Esophagus muscularis mucosa (tissue), 4 donors: ENCODE data around the gene PIBF1.

Experiments
- EP300 ChIP-seq: sonication (generic); formaldehyde crosslinking; IDR thresholded peaks from one replicate; pipeline ENCODE4 v1.6.1; 2017; ENCODE audit warnings: antibody characterized with exemption
- POLR2A ChIP-seq: fragments of 450-650 bp; IDR thresholded peaks from one replicate; pipeline ENCODE4 v1.6.1; 2017; ENCODE audit warnings: antibody characterized with exemption, moderate library complexity, mild to moderate bottlenecking, low read depth
- TF ChIP-seq, protein P1 (sequence below), 3 experiments: fragments of 200-600 bp in 2 of 3; fragments of 450-650 bp in 1 of 3; sonication (generic) in 2 of 3; IDR thresholded peaks; one replicate each; pipeline ENCODE4 v1.5.1; 2017 to 2019; ENCODE audit warnings: antibody characterized with exemption in 3 of 3, mild to moderate bottlenecking in 2 of 3, moderate library complexity in 1 of 3

DNA sequence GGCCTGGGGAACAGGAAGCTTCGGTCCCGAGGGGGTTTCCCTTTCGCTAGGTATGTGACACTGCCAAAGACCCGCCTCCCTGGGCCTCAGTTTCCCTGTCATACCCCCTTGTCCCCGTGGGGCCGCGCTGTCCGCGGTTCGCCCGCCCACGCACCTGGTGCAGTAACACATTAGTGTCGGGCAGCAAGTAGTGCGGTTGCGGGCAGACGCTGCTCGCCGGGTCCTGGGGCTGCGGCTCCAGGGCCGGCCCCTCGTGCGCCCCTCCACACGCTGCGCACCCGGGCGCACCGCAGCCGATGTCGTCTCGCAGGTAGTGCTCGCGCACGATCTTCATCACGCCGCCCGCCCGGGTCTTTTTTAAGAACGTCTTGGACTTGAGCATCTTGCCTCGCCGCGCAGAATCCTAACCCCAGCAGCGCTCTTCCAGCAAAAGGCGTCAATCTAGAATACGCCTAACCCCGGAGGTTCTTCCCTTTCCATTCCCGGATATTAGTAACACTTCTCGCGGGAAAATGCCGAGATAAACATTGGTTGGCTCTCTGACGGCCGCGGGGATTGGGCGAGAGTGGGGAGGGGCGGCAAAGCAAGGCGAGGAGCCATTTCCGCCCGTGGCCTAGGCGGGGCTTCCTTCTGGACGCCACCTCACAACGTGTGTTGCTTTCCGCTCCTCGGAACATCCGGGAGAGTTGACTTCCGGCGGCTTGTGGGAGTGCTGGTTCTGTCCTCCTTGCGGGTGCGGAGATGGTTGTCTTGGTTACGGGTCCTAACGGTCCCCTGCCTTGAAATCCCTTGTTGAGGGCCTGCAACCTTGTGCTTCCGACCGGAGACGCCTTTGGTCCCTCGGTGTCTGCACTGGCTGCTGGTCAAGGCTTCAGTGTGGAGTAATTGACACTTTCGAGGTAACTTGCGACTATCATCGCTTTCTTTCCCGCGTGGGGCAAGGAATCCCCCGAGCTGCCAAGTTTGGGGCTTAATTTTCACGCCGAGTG is at the start of gene PIBF1, which contains the start of gene DIS3:
- TF ChIP-seq EP300, result no peak
- TF ChIP-seq POLR2A, result no peak
- TF ChIP-seq, protein P1, sequence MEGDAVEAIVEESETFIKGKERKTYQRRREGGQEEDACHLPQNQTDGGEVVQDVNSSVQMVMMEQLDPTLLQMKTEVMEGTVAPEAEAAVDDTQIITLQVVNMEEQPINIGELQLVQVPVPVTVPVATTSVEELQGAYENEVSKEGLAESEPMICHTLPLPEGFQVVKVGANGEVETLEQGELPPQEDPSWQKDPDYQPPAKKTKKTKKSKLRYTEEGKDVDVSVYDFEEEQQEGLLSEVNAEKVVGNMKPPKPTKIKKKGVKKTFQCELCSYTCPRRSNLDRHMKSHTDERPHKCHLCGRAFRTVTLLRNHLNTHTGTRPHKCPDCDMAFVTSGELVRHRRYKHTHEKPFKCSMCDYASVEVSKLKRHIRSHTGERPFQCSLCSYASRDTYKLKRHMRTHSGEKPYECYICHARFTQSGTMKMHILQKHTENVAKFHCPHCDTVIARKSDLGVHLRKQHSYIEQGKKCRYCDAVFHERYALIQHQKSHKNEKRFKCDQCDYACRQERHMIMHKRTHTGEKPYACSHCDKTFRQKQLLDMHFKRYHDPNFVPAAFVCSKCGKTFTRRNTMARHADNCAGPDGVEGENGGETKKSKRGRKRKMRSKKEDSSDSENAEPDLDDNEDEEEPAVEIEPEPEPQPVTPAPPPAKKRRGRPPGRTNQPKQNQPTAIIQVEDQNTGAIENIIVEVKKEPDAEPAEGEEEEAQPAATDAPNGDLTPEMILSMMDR (IDR thresholded peaks at IDR 0.05), result peak in 1 of 3 experiments; percentile 19
